HEK293 (cell line): ENCODE measurements around the gene EID2.

ENCODE experiments used
- BCL11A ChIP-seq: fragments of 450-650 bp; formaldehyde crosslinking; IDR thresholded peaks from 2 replicates; pipeline ENCODE4 v1.5.1; 2016; ENCODE audit warnings: low read depth, missing biosample characterization, missing genetic modification characterization
- GLI4 ChIP-seq: fragments of 450-650 bp; formaldehyde crosslinking; IDR thresholded peaks from 2 replicates; pipeline ENCODE4 v1.5.1; 2016; ENCODE audit warnings: missing biosample characterization, missing genetic modification characterization
- HOXC10 ChIP-seq: sonication (generic); formaldehyde crosslinking; IDR thresholded peaks from 2 replicates; pipeline ENCODE4 v1.8.1; 2023; ENCODE audit warnings: mild to moderate bottlenecking, missing genetic modification reagents
- KLF10 ChIP-seq: fragments of 450-650 bp; IDR thresholded peaks from 2 replicates; pipeline ENCODE4 v1.5.1; 2018; ENCODE audit warnings: missing biosample characterization, mild to moderate bottlenecking, missing genetic modification characterization
- PRDM10 ChIP-seq: fragments of 450-650 bp; formaldehyde crosslinking; IDR thresholded peaks from 2 replicates; pipeline ENCODE4 v1.5.1; 2016; ENCODE audit warnings: missing biosample characterization, missing genetic modification characterization
- REST ChIP-seq: fragments of 450-650 bp; formaldehyde crosslinking; IDR thresholded peaks from 2 replicates; pipeline ENCODE4 v1.5.1; 2016; ENCODE audit warnings: missing biosample characterization, missing genetic modification characterization
- SCRT1 ChIP-seq: fragments of 450-650 bp; formaldehyde crosslinking; IDR thresholded peaks from 2 replicates; pipeline ENCODE4 v1.5.1; 2016; ENCODE audit warnings: missing biosample characterization, missing genetic modification characterization, borderline replicate concordance
- ZBTB20 ChIP-seq: fragments of 450-650 bp; formaldehyde crosslinking; IDR thresholded peaks from 2 replicates; pipeline ENCODE4 v1.5.1; 2016; ENCODE audit warnings: missing biosample characterization, missing genetic modification characterization
- ZFP69B ChIP-seq: fragments of 450-650 bp; formaldehyde crosslinking; IDR thresholded peaks from 2 replicates; pipeline ENCODE4 v1.5.1; 2016; ENCODE audit warnings: missing biosample characterization, missing genetic modification characterization
- ZNF24 ChIP-seq: fragments of 450-650 bp; formaldehyde crosslinking; IDR thresholded peaks from 2 replicates; pipeline ENCODE4 v1.5.1; 2016; ENCODE audit warnings: missing biosample characterization, missing genetic modification characterization
- ZNF26 ChIP-seq: fragments of 450-650 bp; formaldehyde crosslinking; IDR thresholded peaks from 2 replicates; pipeline ENCODE4 v1.5.1; 2016; ENCODE audit warnings: missing biosample characterization, missing genetic modification characterization
- ZNF292 ChIP-seq: fragments of 450-650 bp; formaldehyde crosslinking; IDR thresholded peaks from 2 replicates; pipeline ENCODE4 v1.5.1; 2016; ENCODE audit warnings: low read depth, missing biosample characterization, missing genetic modification characterization, borderline replicate concordance
- ZNF391 ChIP-seq: fragments of 450-650 bp; formaldehyde crosslinking; IDR thresholded peaks from 2 replicates; pipeline ENCODE4 v1.5.1; 2016; ENCODE audit warnings: low read depth, missing biosample characterization, missing genetic modification characterization, borderline replicate concordance
- ZNF488 ChIP-seq: fragments of 450-650 bp; formaldehyde crosslinking; IDR thresholded peaks from 2 replicates; pipeline ENCODE4 v1.5.1; 2016; ENCODE audit warnings: missing biosample characterization, missing genetic modification characterization
- ZNF513 ChIP-seq: fragments of 450-650 bp; IDR thresholded peaks from 2 replicates; pipeline ENCODE4 v1.5.1; 2018; ENCODE audit warnings: missing biosample characterization, missing genetic modification characterization
- ZNF514 ChIP-seq: fragments of 450-650 bp; formaldehyde crosslinking; IDR thresholded peaks from 2 replicates; pipeline ENCODE4 v1.5.1; 2016; ENCODE audit warnings: missing biosample characterization, missing genetic modification characterization
- ZNF549 ChIP-seq: fragments of 450-650 bp; IDR thresholded peaks from 2 replicates; pipeline ENCODE4 v1.5.1; 2018; ENCODE audit warnings: missing biosample characterization, missing genetic modification characterization, mild to moderate bottlenecking, inconsistent platforms, moderate library complexity
- ZNF596 ChIP-seq: fragments of 450-650 bp; IDR thresholded peaks from 2 replicates; pipeline ENCODE4 v1.5.0; 2018; ENCODE audit warnings: missing biosample characterization, mild to moderate bottlenecking, missing genetic modification characterization, moderate library complexity
- ZNF624 ChIP-seq: fragments of 450-650 bp; formaldehyde crosslinking; IDR thresholded peaks from 2 replicates; pipeline ENCODE4 v1.5.1; 2017; ENCODE audit warnings: missing biosample characterization, missing genetic modification characterization
- ZNF692 ChIP-seq: fragments of 450-650 bp; formaldehyde crosslinking; IDR thresholded peaks from 2 replicates; pipeline ENCODE4 v1.5.1; 2016; ENCODE audit warnings: missing biosample characterization, missing genetic modification characterization
- ZNF830 ChIP-seq: fragments of 450-650 bp; IDR thresholded peaks from 2 replicates; pipeline ENCODE4 v1.5.0; 2018; ENCODE audit warnings: missing biosample characterization, missing genetic modification characterization, low read depth, mild to moderate bottlenecking, moderate library complexity
- ZSCAN16 ChIP-seq: fragments of 450-650 bp; formaldehyde crosslinking; IDR thresholded peaks from 2 replicates; pipeline ENCODE4 v1.5.1; 2016; ENCODE audit warnings: missing biosample characterization, missing genetic modification characterization
- ZSCAN18 ChIP-seq: fragments of 450-650 bp; formaldehyde crosslinking; IDR thresholded peaks from 2 replicates; pipeline ENCODE4 v1.5.1; 2016; ENCODE audit warnings: missing biosample characterization, missing genetic modification characterization
- ZSCAN30 ChIP-seq: fragments of 450-650 bp; IDR thresholded peaks from 2 replicates; pipeline ENCODE4 v1.5.1; 2018; ENCODE audit warnings: missing biosample characterization, mild to moderate bottlenecking, missing genetic modification characterization, moderate library complexity
- ZXDB ChIP-seq: fragments of 450-650 bp; formaldehyde crosslinking; IDR thresholded peaks from 2 replicates; pipeline ENCODE4 v1.5.1; 2016; ENCODE audit warnings: missing biosample characterization, missing genetic modification characterization

The EID2 gene

DNA sequence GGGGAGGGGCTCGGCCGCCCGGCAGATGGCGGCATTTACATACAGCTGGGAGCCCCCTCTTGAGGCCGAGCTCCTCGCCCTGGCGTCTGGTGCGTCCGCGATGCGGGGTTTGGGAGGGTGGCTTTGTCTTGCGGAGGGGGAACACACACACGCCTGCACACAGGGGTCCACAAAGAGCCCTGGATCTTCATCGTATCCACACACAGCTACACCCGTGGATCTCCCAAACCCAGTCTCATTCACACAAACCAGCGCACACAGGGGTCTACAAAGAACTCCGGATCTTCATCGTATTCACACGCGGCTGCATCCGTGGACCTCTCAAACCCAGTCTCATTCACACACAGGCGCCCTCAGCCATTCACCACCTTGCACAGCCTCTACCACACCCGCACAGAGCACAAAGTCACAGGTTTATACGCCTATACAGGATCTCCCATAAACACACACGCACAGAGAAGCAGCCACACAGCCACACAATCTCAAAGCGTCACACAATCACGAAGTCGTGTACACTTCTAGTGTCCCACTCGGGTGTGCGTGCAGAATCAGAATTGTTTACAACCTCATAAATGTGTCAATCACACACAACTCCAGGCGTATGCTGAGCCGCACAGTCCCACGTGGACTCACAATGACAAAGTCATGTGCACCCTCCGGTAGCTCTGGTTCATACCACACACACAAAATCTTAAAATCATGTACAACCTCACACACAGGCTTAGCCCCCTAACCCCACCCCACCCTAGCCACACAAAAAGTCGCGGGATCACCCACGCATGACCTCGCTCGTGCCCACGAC is 41.8 kb downstream of the EID2 start (continued):
- no peak for TF ChIP-seq ZNF514 (tag by site-specific recombination)
- TF ChIP-seq SCRT1 (tag by site-specific recombination): no peak
- TF ChIP-seq ZNF549: no peak
- no peak; the same call in 1 of the 2 replicates for TF ChIP-seq ZSCAN16 (tag by site-specific recombination)
- no peak for TF ChIP-seq ZNF488 (tag by site-specific recombination)
- TF ChIP-seq ZNF26 (tag by site-specific recombination): no peak
- TF ChIP-seq ZNF24 (tag by site-specific recombination): peak; percentile 47; the same call in 1 of the 2 replicates
- peak; percentile 80 for TF ChIP-seq ZBTB20
- no peak for TF ChIP-seq HOXC10 (CRISPR knock-in tag)
- TF ChIP-seq ZNF292 (tag by site-specific recombination): no peak
- 0 out of 2 replicates have a peak, but pooled peaks have one; percentile 81 for TF ChIP-seq ZNF391
- TF ChIP-seq GLI4 (tag by site-specific recombination): no peak
- TF ChIP-seq ZNF692 (tag by site-specific recombination): peak; percentile 81
- TF ChIP-seq ZSCAN18 (tag by site-specific recombination): no peak
- TF ChIP-seq BCL11A: peak; percentile 62; the same call in 1 of the 2 replicates
- TF ChIP-seq ZNF513: no peak
- peak; percentile 95 for TF ChIP-seq PRDM10
- no peak for TF ChIP-seq ZNF830
- peak; percentile 75 for TF ChIP-seq ZFP69B (tag by site-specific recombination)
- peak; percentile 70 for TF ChIP-seq ZXDB
- no peak; the same call in 1 of the 2 replicates for TF ChIP-seq KLF10
- no peak for TF ChIP-seq ZNF596 (tag by site-specific recombination)
- peak; percentile 82 for TF ChIP-seq ZSCAN30 (tag by site-specific recombination)
- TF ChIP-seq REST (tag by site-specific recombination): no peak
- no peak for TF ChIP-seq ZNF624
